Neutrophil (primary cell): ENCODE data around the gene SLC24A4.

Experiments used
- H3K27ac ChIP-seq: fragments of 200-600 bp; sonication (generic); 2 replicates; pipeline ENCODE4 v1.5.1; 2016; ENCODE audit warnings: mild to moderate bottlenecking, moderate library complexity
- H3K27me3 ChIP-seq: fragments of 200-600 bp; sonication (generic); 2 replicates; pipeline ENCODE4 v1.6.0; 2016; ENCODE audit warnings: mild to moderate bottlenecking
- H3K36me3 ChIP-seq: fragments of 200-600 bp; sonication (generic); 2 replicates; pipeline ENCODE4 v1.5.1; 2017
- H3K4me1 ChIP-seq, 2 experiments: fragments of 200-600 bp in 1 of 2; sonication (generic) in 1 of 2; 1 replicate in 1 of 2; 2 replicates in 1 of 2; pipeline versions ENCODE4 v1.5.1 to v1.6.1; 2013 to 2016; ENCODE audit warnings: low read depth in 1 of 2, low read length in 1 of 2, mild to moderate bottlenecking in 1 of 2, moderate library complexity in 1 of 2; ENCODE audit not compliant: control insufficient read depth in 1 of 2, insufficient read depth in 1 of 2
- H3K4me3 ChIP-seq, 2 experiments: fragments of 200-600 bp in 1 of 2; sonication (generic) in 1 of 2; 1 replicate in 1 of 2; 2 replicates in 1 of 2; pipeline ENCODE4 v1.5.1; 2013 to 2016; ENCODE audit warnings: low read depth in 1 of 2, low read length in 1 of 2, mild to moderate bottlenecking in 1 of 2, moderate library complexity in 1 of 2
- H3K9me3 ChIP-seq: fragments of 200-600 bp; sonication (generic); 2 replicates; pipeline ENCODE4 v1.5.1; 2016
- TF ChIP-seq, protein P1 (sequence below): fragments of 200-600 bp; sonication (generic); IDR thresholded peaks from 2 replicates; pipeline ENCODE4 v1.5.1; 2016; ENCODE audit warnings: antibody characterized with exemption

Gene SLC24A4

DNA sequence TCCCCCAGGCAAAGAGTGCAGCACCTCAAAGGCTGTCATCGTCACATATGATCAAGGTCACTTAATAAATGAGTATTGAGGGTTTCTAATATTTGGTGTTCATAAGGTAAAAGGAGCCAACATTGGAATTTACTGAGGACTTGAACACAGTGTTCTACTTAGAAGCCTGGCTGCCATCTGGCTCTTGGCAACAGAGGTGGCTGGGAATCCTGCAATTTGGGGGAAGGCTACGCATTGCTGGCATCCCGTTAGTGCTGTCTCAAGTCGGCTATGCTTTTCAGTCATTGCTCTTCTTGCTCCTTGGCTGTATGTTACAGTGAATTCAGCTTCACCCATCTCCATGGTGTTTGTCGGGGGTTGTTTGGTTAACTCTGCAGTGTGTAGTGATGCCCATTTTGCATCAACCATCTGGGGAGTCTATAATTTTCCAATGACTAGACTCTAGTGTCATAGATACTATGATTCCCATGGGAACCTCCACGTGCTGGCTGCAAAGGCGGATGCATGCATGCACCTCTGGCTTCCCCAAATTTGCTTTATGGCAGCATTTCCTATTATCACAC lies 12.9 kb upstream of the SLC24A4 start:
- H3K9me3 ChIP-seq: no peaks in the 10 kb centered on the region
- TF ChIP-seq, protein P1, sequence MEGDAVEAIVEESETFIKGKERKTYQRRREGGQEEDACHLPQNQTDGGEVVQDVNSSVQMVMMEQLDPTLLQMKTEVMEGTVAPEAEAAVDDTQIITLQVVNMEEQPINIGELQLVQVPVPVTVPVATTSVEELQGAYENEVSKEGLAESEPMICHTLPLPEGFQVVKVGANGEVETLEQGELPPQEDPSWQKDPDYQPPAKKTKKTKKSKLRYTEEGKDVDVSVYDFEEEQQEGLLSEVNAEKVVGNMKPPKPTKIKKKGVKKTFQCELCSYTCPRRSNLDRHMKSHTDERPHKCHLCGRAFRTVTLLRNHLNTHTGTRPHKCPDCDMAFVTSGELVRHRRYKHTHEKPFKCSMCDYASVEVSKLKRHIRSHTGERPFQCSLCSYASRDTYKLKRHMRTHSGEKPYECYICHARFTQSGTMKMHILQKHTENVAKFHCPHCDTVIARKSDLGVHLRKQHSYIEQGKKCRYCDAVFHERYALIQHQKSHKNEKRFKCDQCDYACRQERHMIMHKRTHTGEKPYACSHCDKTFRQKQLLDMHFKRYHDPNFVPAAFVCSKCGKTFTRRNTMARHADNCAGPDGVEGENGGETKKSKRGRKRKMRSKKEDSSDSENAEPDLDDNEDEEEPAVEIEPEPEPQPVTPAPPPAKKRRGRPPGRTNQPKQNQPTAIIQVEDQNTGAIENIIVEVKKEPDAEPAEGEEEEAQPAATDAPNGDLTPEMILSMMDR: no peak
- H3K36me3 ChIP-seq: no peaks in the 10 kb centered on the region
- H3K27me3 ChIP-seq: peaks cover 41% of the 10 kb centered on the region
- no peak overlapping the region for H3K27ac ChIP-seq
- no peak overlapping the region for H3K4me3 ChIP-seq
- H3K4me1 ChIP-seq: no peaks in the 10 kb centered on the region

DNA sequence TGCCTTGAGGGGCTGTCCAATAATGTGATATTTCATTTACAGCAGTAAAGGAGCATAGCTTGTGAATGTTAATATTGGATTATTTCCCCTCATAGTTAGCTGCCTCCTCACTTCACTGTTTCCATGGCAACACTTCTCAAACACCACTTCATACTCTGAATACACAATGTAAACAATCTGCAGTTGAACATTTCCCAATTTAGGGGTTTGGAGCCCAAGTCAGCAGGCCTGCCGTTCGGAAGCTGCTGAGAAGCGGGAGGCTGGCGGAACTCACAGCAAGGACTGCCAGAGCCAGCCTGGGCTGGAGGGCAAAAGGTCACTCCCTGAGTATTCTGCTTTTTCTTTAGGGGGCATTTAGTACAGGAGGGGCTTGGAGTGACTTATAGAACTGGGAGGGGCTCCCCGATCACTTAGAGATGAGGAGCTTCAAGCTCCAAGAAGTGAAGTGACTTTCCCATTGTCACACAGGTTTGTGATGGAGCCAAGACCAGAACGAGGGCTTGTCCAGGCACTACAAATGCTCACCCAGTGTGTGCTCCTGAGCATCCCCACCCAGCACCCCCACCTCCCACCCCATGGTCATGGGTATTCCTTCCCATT lies 12.1 kb upstream of the SLC24A4 start:
- Histone ChIP-seq H3K4me1 (no peaks in the 10 kb centered on the region), H3K4me3 (no peak overlapping the region), H3K36me3 (no peaks in the 10 kb centered on the region), H3K27me3 (peaks cover 47% of the 10 kb centered on the region), H3K27ac (no peak overlapping the region), H3K9me3 (no peaks in the 10 kb centered on the region)
- TF ChIP-seq, protein P1: no peak

DNA sequence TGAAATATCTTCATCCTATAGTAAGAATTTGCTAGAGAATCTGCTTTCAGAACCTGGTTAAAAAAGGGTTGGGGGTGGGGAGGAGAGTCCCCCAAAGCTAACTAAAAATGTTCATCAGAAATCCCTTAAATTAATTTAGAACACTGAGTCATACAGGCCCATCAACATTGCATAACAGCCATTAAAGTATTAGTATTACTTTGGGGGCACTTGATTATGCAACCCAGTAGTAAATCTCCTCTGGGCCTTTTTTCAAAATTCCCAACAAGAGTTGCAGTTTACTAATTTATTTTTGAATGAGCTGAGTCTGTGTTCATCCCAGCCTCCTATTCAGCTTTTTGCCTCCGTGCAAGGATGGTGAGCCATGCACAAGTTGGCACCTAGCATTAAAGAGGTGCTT lies 8.8 kb upstream of the SLC24A4 start:
- TF ChIP-seq, protein P1: no peak
- peaks cover 3 to 5% of the 10 kb centered on the region in 2 experiments for H3K4me1 ChIP-seq
- no peaks in the 10 kb centered on the region for H3K9me3 ChIP-seq
- no peak overlapping the region for H3K27ac ChIP-seq
- no peak overlapping the region for H3K4me3 ChIP-seq
- H3K36me3 ChIP-seq: no peaks in the 10 kb centered on the region
- H3K27me3 ChIP-seq: peaks cover 54% of the 10 kb centered on the region

DNA sequence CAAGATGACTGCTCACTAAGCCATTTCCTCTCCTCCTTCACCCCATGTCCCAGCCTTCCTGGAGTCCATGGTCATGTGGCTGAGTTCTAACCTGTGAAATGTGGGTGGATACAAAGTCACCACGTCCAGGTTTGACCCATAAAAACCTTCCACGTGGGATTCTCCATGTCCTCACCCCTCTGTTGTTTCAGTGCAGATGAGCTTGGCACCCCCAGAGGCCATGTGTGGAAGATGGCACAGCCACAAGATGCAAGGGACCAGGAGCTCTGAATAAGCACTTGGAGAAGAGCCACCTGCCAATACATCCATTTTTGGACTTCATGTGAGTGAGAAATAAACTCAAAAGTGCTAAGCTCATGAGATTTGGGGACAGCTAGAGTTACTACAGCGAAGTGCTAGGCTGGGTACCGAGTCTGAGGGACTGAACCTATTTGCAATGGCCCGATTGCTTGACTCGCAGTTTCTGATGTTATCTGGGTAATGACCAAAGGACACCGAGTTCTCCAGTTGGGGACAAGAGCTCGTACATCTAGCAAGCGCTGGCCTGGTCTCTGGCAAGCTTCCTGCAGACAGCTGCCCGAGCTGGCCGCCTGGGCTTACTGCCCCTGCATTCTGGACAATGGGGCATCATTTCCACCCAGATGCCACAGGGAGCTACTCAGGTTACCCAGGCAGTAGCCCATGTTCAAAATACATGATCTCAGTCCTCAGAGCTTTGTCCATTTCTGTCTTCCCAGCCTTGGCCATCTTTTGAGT lies 7.7 kb upstream of the SLC24A4 start:
- TF ChIP-seq, protein P1: no peak
- H3K4me3 ChIP-seq: no peak overlapping the region
- no peak overlapping the region for H3K27ac ChIP-seq
- peaks cover 58% of the 10 kb centered on the region for H3K27me3 ChIP-seq
- no peaks in the 10 kb centered on the region for H3K9me3 ChIP-seq
- peaks cover 3 to 5% of the 10 kb centered on the region in 2 experiments for H3K4me1 ChIP-seq
- no peaks in the 10 kb centered on the region for H3K36me3 ChIP-seq

DNA sequence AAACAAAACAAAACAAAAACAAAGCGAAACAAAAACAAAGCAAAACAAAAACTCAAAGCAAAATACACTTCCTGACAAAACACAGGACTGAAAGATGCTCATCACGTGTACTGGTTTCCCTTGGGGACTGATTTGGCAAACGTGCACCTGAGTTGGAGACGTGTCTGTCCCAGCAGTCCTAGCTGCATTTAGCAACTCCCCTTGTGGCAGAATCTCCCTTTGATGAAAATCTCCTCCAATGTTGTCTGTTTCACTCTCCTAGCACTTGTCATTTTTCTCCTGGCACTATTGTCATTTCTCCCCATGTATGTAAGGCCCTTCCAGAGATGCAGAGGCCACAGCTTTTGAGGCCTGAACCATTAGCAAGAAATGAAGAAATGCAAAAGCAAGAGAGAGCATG lies 6.8 kb upstream of the SLC24A4 start:
- no peak overlapping the region for H3K4me3 ChIP-seq
- H3K4me1 ChIP-seq: peaks cover 3 to 5% of the 10 kb centered on the region in 2 experiments
- H3K9me3 ChIP-seq: no peaks in the 10 kb centered on the region
- no peak overlapping the region for H3K27ac ChIP-seq
- H3K27me3 ChIP-seq: peaks cover 61% of the 10 kb centered on the region
- no peaks in the 10 kb centered on the region for H3K36me3 ChIP-seq
- TF ChIP-seq, protein P1: no peak
